GM23248 (cell line): ENCODE data around the gene PYGL.

Experiments used
- EZH2 ChIP-seq: fragments of 200-600 bp; sonication (generic); IDR thresholded peaks from 2 replicates; pipeline ENCODE4 v1.6.1; 2018; ENCODE audit warnings: antibody characterized with exemption, mild to moderate bottlenecking; ENCODE audit not compliant: insufficient read depth, poor library complexity, severe bottlenecking
- EZH2phosphoT487 ChIP-seq: fragments of 200-600 bp; sonication (generic); IDR thresholded peaks from 2 replicates; pipeline ENCODE4 v1.6.1; 2018; ENCODE audit warnings: antibody characterized with exemption, moderate library complexity, mild to moderate bottlenecking, low read depth; ENCODE audit not compliant: insufficient read depth

DNA sequence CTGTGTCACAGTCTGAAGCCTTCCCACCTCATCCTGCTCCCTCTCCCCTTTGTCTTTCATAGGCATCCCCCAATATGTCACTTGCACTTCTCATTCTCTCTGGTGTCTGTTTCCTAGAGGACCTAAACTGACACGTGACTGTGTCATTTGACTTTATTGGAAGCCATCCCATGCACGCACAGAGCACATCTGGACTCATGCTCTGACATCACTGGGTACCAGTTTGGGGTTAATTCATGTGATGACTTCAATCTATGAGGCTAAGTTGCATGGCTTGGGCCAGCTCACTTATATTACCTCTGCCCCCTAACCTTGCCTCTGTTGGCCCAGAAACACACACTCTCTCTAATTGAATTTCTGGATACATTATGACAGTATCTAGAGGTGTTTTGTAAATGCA is 21.5 kb downstream of the PYGL start:
- TF ChIP-seq EZH2phosphoT487: no peak
- TF ChIP-seq EZH2: no peak
